A673 (cell line): Measurements from ENCODE around the gene SELENOF. TPM values are rescaled to one million over a fixed set of nuclear protein-coding genes. Genes with fewer than 3 reads are reported as not detected.

Experiments used
- BruUV-seq: library from RNA; stranded (reverse); fragments of 400-500 nt; replicated peaks from 2 replicates; lab custom pipeline; 2021; lab: Mats Ljungman, UMichigan
- CTCF ChIA-PET: fragments of 300-600 bp; sonication (Branson Sonifier 250); formaldehyde crosslinking; loops from one replicate; lab custom pipeline; 2022; ENCODE audit warnings: antibody characterized with exemption; lab: Charles Lee
- POLR2A ChIA-PET: fragments of 300-600 bp; sonication (Branson Sonifier 250); formaldehyde crosslinking; loops from one replicate; lab custom pipeline; 2022; ENCODE audit warnings: antibody characterized with exemption; ENCODE audit not compliant: low non-redundant PET; lab: Charles Lee
- DNase-seq: peaks from one replicate; pipeline ENCODE4 v3.0.0-alpha.2; 2015; ENCODE audit warnings: low spot score
- H3K27ac ChIP-seq: fragments of 200-600 bp; sonication (generic); 2 replicates; pipeline ENCODE4 v1.5.1; 2016; ENCODE audit warnings: mixed run types, low read depth, mild to moderate bottlenecking, mixed read lengths, antibody characterized with exemption, low read length; ENCODE audit not compliant: poor library complexity, severe bottlenecking
- H3K27me3 ChIP-seq: fragments of 200-600 bp; sonication (generic); replicated peaks from 2 replicates; pipeline ENCODE4 v1.6.1; 2017; ENCODE audit warnings: mixed run types, low read depth, mild to moderate bottlenecking, mixed read lengths, antibody characterized with exemption, low read length; ENCODE audit not compliant: insufficient read depth, poor library complexity
- H3K36me3 ChIP-seq: fragments of 200-600 bp; sonication (generic); 2 replicates; pipeline ENCODE4 v1.6.1; 2016; ENCODE audit warnings: mixed run types, mild to moderate bottlenecking, mixed read lengths, antibody characterized with exemption, low read length; ENCODE audit not compliant: insufficient read depth, poor library complexity, severe bottlenecking
- H3K4me1 ChIP-seq: fragments of 200-600 bp; sonication (generic); 2 replicates; pipeline ENCODE4 v1.6.1; 2017; ENCODE audit warnings: mixed run types, mild to moderate bottlenecking, mixed read lengths, antibody characterized with exemption, low read length; ENCODE audit not compliant: insufficient read depth, poor library complexity, severe bottlenecking
- H3K4me3 ChIP-seq: fragments of 200-600 bp; sonication (generic); 2 replicates; pipeline ENCODE4 v1.5.1; 2016; ENCODE audit warnings: low read depth, mixed run types, mild to moderate bottlenecking, mixed read lengths, low read length; ENCODE audit not compliant: poor library complexity, severe bottlenecking
- H3K9me3 ChIP-seq: fragments of 200-600 bp; sonication (generic); 2 replicates; pipeline ENCODE4 v1.6.1; 2016; ENCODE audit warnings: mixed run types, low read depth, mild to moderate bottlenecking, mixed read lengths, antibody characterized with exemption, low read length; ENCODE audit not compliant: poor library complexity, severe bottlenecking
- CTCF ChIP-seq: fragments of 300-800, 200-600 bp; sonication (generic); conservative IDR thresholded peaks from 2 replicates; pipeline ENCODE4 v1.5.1; 2017; ENCODE audit warnings: low read depth, mild to moderate bottlenecking, antibody characterized with exemption, low read length, moderate library complexity, mixed read lengths
- EZH2 ChIP-seq: fragments of 200-600 bp; sonication (generic); IDR thresholded peaks from 2 replicates; pipeline ENCODE4 v1.6.1; 2017; ENCODE audit warnings: borderline replicate concordance, low read depth, mild to moderate bottlenecking, mixed read lengths, antibody characterized with exemption, low read length; ENCODE audit not compliant: poor library complexity, severe bottlenecking
- intact Hi-C: fragments of 100-400 bp; cut with micrococcal nuclease; formaldehyde crosslinking; loops from one replicate; pipeline ENCODE4 v1.10.0; 2022; ENCODE audit not compliant: unreplicated experiment
- total RNA-seq: library from RNA; stranded (reverse); gene quantifications from 2 replicates; pipeline ENCODE4 v1.2.3, GENCODE V29; 2021

The SELENOF gene
- total RNA-seq, 1 experiment from 2014 or later: 214 TPM

DNA sequence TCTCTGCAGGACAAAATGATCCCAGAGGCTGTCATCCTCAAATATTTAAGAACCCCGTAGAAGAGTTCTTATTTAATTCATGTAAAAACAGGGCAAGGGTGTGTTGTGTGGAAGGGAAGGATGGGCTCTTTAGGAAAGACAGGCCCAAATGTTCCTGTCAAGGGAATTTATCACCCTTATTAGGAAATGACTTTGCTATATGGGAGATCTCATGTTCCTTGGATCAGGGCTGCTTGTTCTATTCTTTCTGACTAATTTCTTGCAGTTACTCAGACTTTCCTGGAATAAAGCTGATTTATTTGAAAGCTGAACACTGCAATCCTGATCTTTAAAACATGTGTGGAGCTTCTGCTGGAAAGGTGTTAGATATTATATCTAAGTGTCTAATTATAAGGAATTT is 72.8 kb downstream of the SELENOF start:
- Histone ChIP-seq H3K27ac (no peak overlapping the region), H3K4me3 (no peak overlapping the region), H3K9me3 (no peaks in the 10 kb centered on the region), H3K4me1 (peaks cover 13% of the 10 kb centered on the region), H3K27me3 (no peaks in the 10 kb centered on the region), H3K36me3 (no peaks in the 10 kb centered on the region)
- DNase-seq: no peak
- CTCF ChIA-PET: no interaction called here
- intact Hi-C loops: no loop called here
- TF ChIP-seq CTCF (no peak), EZH2 (no peak)
- POLR2A ChIA-PET: no interaction called here
- BruUV-seq: no TSS peak

- Histone ChIP-seq H3K9me3 (no peaks in the 10 kb centered on the region), H3K27ac (no peak overlapping the region), H3K4me3 (no peak overlapping the region), H3K36me3 (no peaks in the 10 kb centered on the region), H3K4me1 (no peaks in the 10 kb centered on the region), H3K27me3 (no peaks in the 10 kb centered on the region)
- intact Hi-C loops: loop anchor here (1.0 to 5.0 kb wide), 3 partner anchors 132 to 251 kb away; no protein-coding TSS in a partner anchor
- ChIA-PET POLR2A (no interaction called here), CTCF (interaction anchor here (0.6 to 1.1 kb wide), 4 partner anchors 53 to 250 kb away, joined by 3 to 7 read pairs (median 5); no protein-coding TSS in a partner anchor)
- no TSS peak for BruUV-seq
- TF ChIP-seq EZH2: no peak
- TF ChIP-seq CTCF: peak; percentile 74
- peak; percentile 94 for DNase-seq
Measured at GRCh38 chr1:86833461-86834215, 80.3 kb downstream of the SELENOF start.

- CTCF ChIA-PET: no interaction called here
- Histone ChIP-seq H3K27me3 (no peaks in the 10 kb centered on the region), H3K9me3 (no peaks in the 10 kb centered on the region), H3K27ac (no peak overlapping the region), H3K4me3 (no peak overlapping the region), H3K36me3 (no peaks in the 10 kb centered on the region), H3K4me1 (no peaks in the 10 kb centered on the region)
- intact Hi-C loops: loop anchor here (2.0 to 5.0 kb wide), 2 partner anchors 195 to 252 kb away; no protein-coding TSS in a partner anchor
- BruUV-seq: no TSS peak
- no peak for DNase-seq
- POLR2A ChIA-PET: no interaction called here
- TF ChIP-seq CTCF (no peak), EZH2 (no peak)
Measured at GRCh38 chr1:86832433-86832832, 81.5 kb downstream of the SELENOF start.
